CD4-positive, alpha-beta T cell treated with Interleukin-6 at 100 ng/mL for 8 hours (primary cell): ENCODE measurements around the gene A3GALT2.
A peak's percentile ranks its signal among the peaks of the same experiment; 100 is the strongest.

Source experiments
- DNase-seq: peaks from one replicate; pipeline ENCODE4 v3.0.0-alpha.2; 2020; ENCODE audit warnings: mixed read lengths, low spot score

The A3GALT2 gene

DNA sequence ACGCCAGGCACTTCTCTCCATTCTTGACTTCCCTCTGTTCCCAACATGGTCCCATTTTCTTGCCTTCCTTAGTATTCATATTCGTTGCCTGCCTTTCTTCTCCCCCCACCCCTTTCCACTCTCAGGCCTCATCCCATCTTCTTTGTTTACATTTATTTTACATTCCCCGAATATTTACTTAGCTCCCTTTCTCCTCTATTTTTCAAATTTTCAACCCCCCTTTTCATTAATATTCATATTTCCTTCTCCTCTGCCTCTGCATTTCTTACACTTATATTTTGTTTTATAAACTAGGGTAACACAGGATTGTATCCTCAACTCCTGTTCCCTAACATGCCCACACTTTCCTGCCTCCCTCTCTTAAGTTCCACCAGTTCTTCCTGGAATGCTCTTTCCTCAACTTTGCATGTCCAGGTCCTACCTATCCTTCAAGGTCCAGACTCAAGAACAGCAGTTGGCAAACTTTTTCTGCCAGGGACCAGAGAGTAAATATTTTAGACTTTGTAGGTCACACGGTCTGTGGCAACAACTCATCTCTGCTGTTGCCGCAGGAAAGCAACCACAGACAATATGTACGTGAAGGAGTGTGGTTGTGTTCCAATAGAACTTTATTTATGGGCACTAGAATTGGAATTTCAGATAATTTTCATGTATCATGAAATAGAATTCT lies 29.8 kb upstream of the A3GALT2 start:
- no peak for DNase-seq

GRCh38 chr1:33349778-33350610 lies 29.1 kb upstream of the A3GALT2 start:
- DNase-seq, result peak; percentile 80

DNA sequence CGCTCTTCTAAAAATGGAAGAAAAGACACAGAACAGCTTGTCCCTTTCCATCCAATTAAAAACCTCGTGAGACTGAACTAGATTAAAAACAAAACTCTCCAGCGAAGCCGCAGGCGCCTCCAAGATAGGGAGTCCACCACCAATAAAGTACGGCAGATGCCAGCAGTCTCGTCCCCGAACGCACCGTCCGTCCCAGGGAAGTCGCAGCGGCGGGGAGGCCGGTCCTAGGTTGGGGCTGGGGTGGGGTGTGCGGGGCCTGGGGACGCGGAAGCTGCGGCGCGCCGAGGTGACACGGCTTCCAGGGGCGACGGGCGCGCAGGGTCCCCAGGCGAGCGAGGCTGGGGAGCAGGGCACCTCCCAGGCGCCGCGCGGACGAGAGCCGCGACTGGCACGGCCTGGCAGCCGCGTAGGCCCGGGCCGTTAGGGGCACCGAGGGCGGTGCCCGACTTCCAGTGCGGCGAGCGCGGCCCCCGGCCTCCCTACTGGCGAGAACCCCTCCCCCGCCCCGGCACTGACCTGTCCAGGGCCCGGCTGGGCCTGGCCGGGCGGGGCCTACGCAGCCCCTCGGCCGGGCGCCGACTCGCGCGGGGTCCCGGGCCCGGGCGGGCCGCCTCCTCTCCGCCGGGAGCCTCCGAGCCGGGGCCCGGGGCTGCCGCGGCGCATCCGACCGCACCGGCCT lies 28.3 kb upstream of the A3GALT2 start:
- peak; percentile 11 for DNase-seq

- no peak for DNase-seq
Measured at GRCh38 chr1:33348676-33349080, 27.8 kb upstream of the A3GALT2 start.

GRCh38 chr1:33348194-33348593 lies 27.3 kb upstream of the A3GALT2 start:
- DNase-seq, result no peak

DNA sequence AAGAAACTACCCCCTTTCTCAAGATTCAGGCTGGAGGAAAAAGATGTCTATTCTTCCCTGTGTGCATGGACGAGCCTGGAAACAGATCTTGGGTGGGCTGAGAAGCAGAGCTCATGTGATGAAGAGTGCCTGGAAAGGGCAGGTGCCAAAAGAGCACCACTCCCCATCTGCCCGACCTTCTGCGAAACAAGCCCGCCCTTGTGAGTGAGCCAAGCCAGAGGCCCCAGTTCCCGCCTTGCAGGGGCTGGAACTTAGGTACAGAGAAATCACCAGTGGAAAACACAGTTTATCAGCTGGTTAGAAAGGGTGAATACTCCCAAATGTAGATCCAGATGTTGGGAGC lies 26.7 kb upstream of the A3GALT2 start:
- DNase-seq, result no peak

DNA sequence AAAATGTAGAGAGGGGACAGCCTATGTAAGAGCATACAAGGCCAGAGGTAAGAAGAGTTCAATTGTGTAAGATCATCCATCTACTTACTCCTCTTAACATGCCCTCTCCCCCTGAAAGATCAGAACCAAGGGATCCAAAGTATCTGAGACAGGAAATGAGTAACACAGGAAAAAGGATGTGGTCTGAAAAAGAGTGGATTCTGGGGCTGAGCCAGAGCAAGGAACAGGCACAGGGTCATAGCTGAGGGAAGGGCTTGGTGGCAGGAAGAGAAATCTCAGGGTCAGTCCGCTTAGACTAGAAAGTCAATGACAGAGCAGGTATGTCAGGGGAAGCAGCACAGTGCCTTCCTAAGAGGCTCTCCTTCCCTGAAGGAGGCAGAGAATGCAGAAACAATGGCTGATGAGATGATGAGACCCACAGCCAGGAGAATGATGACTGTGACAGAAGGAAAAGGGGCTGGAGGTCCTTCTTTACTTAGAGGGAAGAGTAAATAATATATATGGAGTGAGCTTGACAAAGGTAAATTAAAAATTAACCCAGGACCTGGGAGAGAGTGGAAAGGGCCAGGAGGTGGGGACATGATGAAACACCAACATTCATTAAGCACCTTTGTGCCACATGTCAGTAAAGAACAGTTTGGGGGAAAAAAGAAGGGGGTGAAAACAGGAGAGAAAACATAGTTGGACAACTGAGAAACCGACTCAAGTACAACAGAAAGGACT lies 26.2 kb upstream of the A3GALT2 start:
- DNase-seq, result no peak

DNA sequence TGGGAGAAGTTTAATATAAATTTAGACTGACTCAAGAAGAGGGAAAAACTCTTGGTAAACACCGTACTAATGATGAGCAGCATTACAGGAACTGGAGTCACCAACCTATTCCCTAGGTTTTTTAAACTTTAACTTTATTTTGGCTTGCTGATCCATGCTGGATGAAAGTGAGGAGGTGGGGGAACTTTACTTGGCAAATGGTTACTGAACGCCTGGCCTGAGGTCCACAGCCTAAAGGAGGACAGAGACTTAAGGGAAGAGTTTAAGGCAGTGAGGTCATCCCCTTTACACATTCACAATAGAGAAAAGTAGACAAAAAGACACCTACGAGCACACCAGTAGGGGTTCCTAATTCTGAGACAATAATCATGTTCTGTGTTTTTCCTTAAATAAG lies 25.6 kb upstream of the A3GALT2 start:
- no peak for DNase-seq

DNA sequence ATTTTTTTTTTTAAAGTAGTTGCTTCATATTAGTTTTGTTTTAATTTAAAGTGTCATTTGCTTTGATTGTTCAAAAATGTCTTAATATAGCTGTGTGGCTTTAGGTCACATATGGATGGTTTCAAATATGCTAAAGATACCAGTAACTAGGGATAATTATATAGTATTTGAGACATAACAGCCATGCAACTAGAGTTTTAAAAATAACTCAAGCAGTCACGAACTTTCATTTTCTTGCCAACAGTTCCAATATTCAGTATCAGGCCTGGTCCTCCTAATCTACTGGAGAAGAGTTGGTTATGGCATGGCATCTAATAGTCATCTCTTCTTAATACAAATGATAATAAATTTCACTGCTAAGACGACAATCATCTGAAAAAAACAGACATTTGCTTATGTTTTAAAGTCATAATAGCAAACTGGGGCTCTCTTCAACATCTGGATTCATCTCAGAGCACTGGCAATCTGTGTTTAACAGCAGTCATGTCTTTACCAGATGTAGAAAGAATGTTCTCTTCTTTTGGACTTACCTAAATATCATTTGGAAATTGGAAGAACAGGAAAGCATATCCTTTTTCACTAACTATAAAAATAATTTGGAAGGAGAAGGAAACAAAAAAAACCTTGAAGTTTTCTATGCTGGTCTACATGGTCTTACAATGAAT lies 24.1 kb upstream of the A3GALT2 start:
- DNase-seq, result no peak

DNA sequence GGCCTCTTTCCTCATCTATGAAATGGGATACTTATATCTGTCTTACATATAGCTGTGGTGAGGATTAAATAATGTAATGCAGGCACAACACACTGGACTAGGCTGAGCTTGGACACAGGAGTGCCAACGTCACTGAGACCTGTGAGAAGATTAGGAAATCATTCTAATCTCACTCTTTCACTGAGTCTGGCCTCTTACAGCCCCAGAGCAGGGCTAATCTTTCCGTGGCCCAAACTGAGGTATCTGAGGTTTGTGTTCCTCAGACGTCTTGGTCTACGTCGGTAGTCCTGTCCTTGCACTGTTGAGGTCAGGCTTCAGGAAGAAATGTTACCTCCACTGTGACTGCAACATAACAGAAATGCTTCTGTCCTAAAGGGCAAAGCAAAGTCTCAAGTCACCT lies 22.6 kb upstream of the A3GALT2 start:
- no peak for DNase-seq

GRCh38 chr1:33342041-33342723 lies 21.3 kb upstream of the A3GALT2 start:
- no peak for DNase-seq

GRCh38 chr1:33341190-33341589 lies 20.3 kb upstream of the A3GALT2 start:
- no peak for DNase-seq

DNA sequence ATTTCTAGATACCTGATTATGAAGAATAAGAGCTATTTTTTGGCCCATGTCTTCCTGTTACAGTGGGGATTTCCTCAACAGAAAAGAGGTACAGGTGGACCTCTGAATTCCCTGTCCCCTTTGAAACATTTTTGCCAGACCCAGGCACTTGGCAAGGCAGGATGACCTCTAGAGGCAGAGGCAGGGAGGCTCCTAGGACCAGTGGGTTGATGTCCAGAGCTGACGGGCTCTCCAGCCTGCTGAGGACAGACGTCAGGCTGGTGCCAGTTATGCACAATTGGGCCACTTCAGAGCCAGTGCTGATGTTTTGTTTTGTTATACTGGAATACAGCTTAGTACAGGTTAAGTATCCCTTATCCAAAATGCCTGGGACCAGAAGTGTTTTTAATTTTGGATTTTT lies 18.5 kb upstream of the A3GALT2 start:
- DNase-seq, result no peak

DNA sequence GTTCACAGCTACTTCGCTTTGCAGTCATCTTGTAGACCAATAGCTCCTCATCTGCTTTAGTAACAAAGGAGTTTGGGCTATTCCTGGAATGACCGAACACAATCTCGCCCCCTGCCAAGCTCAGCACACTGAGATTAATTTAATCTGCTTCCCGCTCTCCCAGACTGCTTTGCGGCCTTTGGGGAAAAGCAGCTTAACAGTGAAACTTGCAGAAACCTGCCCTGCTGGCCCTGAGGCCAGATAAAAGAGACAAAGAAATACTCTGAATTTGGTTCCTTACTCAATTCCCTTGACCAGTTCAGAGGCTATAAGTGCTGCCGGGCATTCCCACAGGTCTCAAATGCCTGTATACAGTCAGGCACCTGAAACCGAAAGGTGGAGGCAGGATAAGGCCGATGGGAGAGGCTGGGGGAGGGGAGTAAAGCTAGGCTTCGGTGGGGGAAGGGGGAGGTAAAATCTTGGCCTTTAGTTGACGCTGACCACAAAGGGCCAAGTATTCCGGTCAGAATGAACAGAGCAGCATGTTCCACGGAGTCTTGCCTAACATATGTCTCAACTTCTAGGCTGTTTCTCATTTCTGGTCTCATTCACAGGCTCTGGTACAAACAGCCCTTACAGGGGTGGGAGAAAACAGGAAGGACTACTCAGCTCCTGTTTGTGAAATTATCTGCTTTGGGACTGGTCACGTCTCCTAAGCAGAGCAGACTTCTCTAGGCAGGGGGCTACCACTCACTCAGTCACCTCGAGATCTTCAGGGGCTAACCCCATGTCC lies 17.7 kb upstream of the A3GALT2 start:
- DNase-seq, result no peak

DNA sequence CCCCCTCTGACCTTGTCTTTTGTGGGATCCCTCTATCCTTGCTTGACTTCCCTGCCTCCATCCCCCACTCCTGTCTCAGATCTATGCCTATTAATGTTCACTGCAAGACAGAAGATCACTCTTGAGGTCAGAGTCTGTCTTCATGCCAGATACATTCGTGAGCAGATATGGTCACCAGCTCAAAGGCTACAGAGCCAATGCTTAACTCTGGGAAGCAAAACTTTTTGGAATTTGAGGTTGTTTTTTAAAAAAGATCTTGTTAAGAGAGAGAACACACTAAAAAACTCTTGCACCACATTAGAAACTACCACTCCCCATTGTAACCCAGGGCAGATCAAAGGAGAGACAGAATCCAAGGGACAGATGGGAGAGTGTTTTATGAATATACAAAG lies 17.1 kb upstream of the A3GALT2 start:
- no peak for DNase-seq

GRCh38 chr1:33337441-33337840 lies 16.5 kb upstream of the A3GALT2 start:
- no peak for DNase-seq

GRCh38 chr1:33336580-33336979 lies 15.7 kb upstream of the A3GALT2 start:
- no peak for DNase-seq

DNA sequence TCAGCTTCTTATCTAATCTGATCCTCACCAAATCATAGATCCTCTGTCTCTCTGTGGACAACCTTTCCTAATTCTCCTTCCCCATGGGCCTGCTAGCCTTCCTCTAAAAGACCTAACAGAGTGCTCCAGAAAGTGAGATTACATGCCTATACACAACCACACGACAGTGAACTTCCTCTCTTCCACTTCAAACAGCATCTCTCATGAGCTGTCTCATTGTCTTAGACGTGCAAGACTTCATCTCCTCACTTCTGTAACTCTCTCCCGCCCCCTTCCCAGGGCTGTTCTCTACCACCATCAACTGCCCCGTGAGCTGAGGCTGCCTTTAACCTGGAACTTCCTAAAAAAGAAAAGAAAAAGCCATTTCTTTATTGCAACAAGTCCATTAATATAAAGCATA lies 14.1 kb upstream of the A3GALT2 start:
- no peak for DNase-seq

GRCh38 chr1:33334081-33334552 lies 13.2 kb upstream of the A3GALT2 start:
- no peak for DNase-seq

- no peak for DNase-seq
Measured at GRCh38 chr1:33332881-33333280, 12.0 kb upstream of the A3GALT2 start.
